KMS-11 (cell line): ENCODE results near the gene COPB2.

Experiments
- H2AFZ ChIP-seq: fragments of 200-600 bp; sonication (generic); 2 replicates; pipeline ENCODE4 v1.6.1; 2016; ENCODE audit warnings: antibody characterized with exemption, mixed run types, low read depth
- H3K27ac ChIP-seq: fragments of 200-600 bp; sonication (generic); 2 replicates; pipeline ENCODE4 v1.6.1; 2016; ENCODE audit warnings: mild to moderate bottlenecking, mixed run types
- H3K27me3 ChIP-seq: fragments of 200-600 bp; sonication (generic); 2 replicates; pipeline ENCODE4 v1.6.1; 2017; ENCODE audit warnings: mild to moderate bottlenecking, low read depth, mixed run types, moderate library complexity; ENCODE audit not compliant: insufficient read depth
- H3K36me3 ChIP-seq: fragments of 200-600 bp; sonication (generic); 2 replicates; pipeline ENCODE4 v1.6.1; 2017; ENCODE audit warnings: mild to moderate bottlenecking, mixed run types; ENCODE audit not compliant: insufficient read depth
- H3K4me1 ChIP-seq: fragments of 200-600 bp; sonication (generic); 2 replicates; pipeline ENCODE4 v1.6.1; 2016; ENCODE audit warnings: mild to moderate bottlenecking, low read depth, mixed run types; ENCODE audit not compliant: poor library complexity, severe bottlenecking
- H3K4me2 ChIP-seq: fragments of 200-600 bp; sonication (generic); 2 replicates; pipeline ENCODE4 v1.7.0; 2016; ENCODE audit warnings: mild to moderate bottlenecking, mixed run types
- H3K4me3 ChIP-seq: fragments of 200-600 bp; sonication (generic); IDR thresholded peaks from 2 replicates; pipeline ENCODE4 v1.6.1; 2017; ENCODE audit warnings: low read depth, low read length, mixed read lengths; ENCODE audit not compliant: insufficient read depth
- H3K79me2 ChIP-seq: fragments of 200-600 bp; sonication (generic); 2 replicates; pipeline ENCODE4 v1.6.1; 2016; ENCODE audit warnings: low read depth, mixed run types; ENCODE audit not compliant: insufficient read depth
- H3K9ac ChIP-seq: fragments of 200-600 bp; sonication (generic); 2 replicates; pipeline ENCODE4 v1.6.1; 2016; ENCODE audit warnings: mild to moderate bottlenecking, mixed run types
- H4K20me1 ChIP-seq: fragments of 200-600 bp; sonication (generic); 2 replicates; pipeline ENCODE4 v1.6.1; 2016; ENCODE audit warnings: mild to moderate bottlenecking, mixed run types; ENCODE audit not compliant: insufficient read depth
- CTCF ChIP-seq: fragments of 200-600 bp; sonication (generic); conservative IDR thresholded peaks from 2 replicates; pipeline ENCODE4 v1.6.1; 2017; ENCODE audit warnings: low read depth, mild to moderate bottlenecking, antibody characterized with exemption, low read length, moderate library complexity, mixed read lengths

Gene COPB2

GRCh38 chr3:139317215-139317614 lies 72.2 kb downstream of the COPB2 start:
- no peak for TF ChIP-seq CTCF
- Histone ChIP-seq H3K4me2 (no peak overlapping the region), H3K27me3 (no peaks in the 10 kb centered on the region), H4K20me1 (no peaks in the 10 kb centered on the region), H3K27ac (no peak overlapping the region), H3K4me3 (no peak overlapping the region), H3K4me1 (no peaks in the 10 kb centered on the region), H2AFZ (no peak overlapping the region), H3K36me3 (no peaks in the 10 kb centered on the region), H3K79me2 (no peaks in the 10 kb centered on the region), H3K9ac (no peak overlapping the region)

GRCh38 chr3:139313921-139314320 lies 75.5 kb downstream of the COPB2 start:
- H3K36me3 ChIP-seq: no peaks in the 10 kb centered on the region
- no peaks in the 10 kb centered on the region for H3K27me3 ChIP-seq
- no peak overlapping the region for H3K4me3 ChIP-seq
- no peaks in the 10 kb centered on the region for H4K20me1 ChIP-seq
- H3K4me2 ChIP-seq: no peak overlapping the region
- TF ChIP-seq CTCF: no peak
- no peak overlapping the region for H3K27ac ChIP-seq
- H3K4me1 ChIP-seq: no peaks in the 10 kb centered on the region
- H3K9ac ChIP-seq: no peak overlapping the region
- no peaks in the 10 kb centered on the region for H3K79me2 ChIP-seq
- H2AFZ ChIP-seq: no peak overlapping the region

DNA sequence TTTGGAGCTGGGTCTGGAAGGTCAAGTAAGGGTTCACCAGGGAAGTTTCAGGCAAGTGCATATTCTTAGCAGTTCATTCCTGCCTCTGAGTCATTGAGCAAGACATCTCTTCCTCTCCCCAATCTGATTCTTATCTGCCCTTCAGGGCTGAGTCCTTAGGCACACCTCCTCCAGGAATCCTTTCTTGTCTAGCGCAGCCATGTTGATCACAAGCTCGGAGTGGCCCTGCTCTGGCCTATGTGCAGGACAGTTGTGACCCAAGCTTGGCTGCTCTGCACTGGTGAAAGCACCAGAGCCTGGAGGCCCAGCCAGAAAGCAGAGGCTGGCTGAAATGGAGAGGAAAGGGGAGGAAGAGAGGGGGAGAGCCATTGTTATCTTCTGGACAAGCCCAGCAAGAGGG lies 76.5 kb downstream of the COPB2 start:
- Histone ChIP-seq H3K27ac (no peak overlapping the region), H3K4me1 (no peaks in the 10 kb centered on the region), H3K27me3 (no peaks in the 10 kb centered on the region), H4K20me1 (no peaks in the 10 kb centered on the region), H3K4me2 (no peak overlapping the region), H3K4me3 (no peak overlapping the region), H2AFZ (no peak overlapping the region), H3K79me2 (no peaks in the 10 kb centered on the region), H3K9ac (no peak overlapping the region), H3K36me3 (no peaks in the 10 kb centered on the region)
- TF ChIP-seq CTCF: no peak

DNA sequence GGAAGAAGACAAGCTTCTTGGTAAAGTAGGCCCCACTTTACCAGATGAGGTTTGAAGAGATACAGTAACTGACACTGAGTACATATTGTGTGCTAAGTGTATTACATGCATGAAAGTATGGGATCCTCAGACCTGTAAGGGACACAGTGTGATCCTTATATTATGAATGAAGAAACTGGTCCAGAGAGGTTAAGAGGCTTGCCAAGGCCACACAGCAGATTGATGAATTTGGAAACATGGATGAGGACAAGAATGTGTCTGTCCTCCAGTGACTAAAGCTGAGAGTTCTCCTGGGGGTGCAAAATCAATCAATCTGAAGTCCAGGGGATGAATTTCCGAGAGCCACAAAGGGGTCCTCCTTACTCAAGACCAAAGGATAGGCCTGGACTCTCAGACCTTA lies 77.0 kb downstream of the COPB2 start:
- H3K4me3 ChIP-seq: no peak overlapping the region
- TF ChIP-seq CTCF: no peak
- H3K27ac ChIP-seq: no peak overlapping the region
- no peak overlapping the region for H3K9ac ChIP-seq
- no peaks in the 10 kb centered on the region for H4K20me1 ChIP-seq
- no peaks in the 10 kb centered on the region for H3K4me1 ChIP-seq
- H2AFZ ChIP-seq: no peak overlapping the region
- no peak overlapping the region for H3K4me2 ChIP-seq
- H3K79me2 ChIP-seq: no peaks in the 10 kb centered on the region
- H3K36me3 ChIP-seq: no peaks in the 10 kb centered on the region
- H3K27me3 ChIP-seq: no peaks in the 10 kb centered on the region

DNA sequence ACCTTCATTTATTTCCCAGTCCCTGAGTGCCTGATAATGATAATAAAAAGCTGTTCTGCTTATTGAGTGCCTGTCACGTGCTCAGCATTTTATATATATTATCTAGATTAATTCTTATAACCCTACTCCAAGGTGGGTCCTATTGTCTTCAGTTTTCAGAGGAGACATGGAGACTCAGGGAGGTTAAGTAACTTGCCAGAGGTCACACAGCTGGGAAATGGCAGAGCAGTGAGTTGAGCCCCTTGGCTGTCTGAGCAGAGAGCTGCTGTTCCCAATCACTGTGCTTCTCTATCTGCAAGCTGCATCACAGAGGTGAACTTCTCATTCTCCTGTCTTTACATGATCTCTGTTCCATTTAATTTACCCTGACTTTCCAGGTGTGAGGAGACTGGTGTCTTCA lies 77.9 kb downstream of the COPB2 start:
- H3K4me3 ChIP-seq: no peak overlapping the region
- H3K4me2 ChIP-seq: no peak overlapping the region
- no peak for TF ChIP-seq CTCF

More for the DNA sequence above, 77.9 kb downstream of the COPB2 start:
- Histone ChIP-seq H3K79me2 (no peaks in the 10 kb centered on the region), H3K27me3 (no peaks in the 10 kb centered on the region), H2AFZ (no peak overlapping the region), H3K27ac (no peak overlapping the region), H3K4me1 (no peaks in the 10 kb centered on the region), H3K36me3 (no peaks in the 10 kb centered on the region), H3K9ac (no peak overlapping the region), H4K20me1 (no peaks in the 10 kb centered on the region)
